Measurements from ENCODE around the gene FABP3. TPM values are rescaled to one million over a fixed set of nuclear protein-coding genes. Genes with fewer than 3 reads are reported as not detected.

The FABP3 gene
- total RNA-seq, 1 donor from 2014 or later = 0.74 TPM

- Mint-ChIP-seq H3K36me3 (ENCODE audit: insufficient read depth) (peaks cover 15% of the 10 kb centered on the region), H3K4me3 (ENCODE audit: low read depth) (no peak overlapping the region), H3K27ac (no peak overlapping the region), H3K4me1 (ENCODE audit: low read depth) (peaks cover 8% of the 10 kb centered on the region), H3K27me3 (no peaks in the 10 kb centered on the region), H3K9me3 (ENCODE audit: low read depth) (no peaks in the 10 kb centered on the region)
- DNase-seq (ENCODE audit: low spot score, unreplicated experiment) = no peak
- TF ChIP-seq, protein P1, sequence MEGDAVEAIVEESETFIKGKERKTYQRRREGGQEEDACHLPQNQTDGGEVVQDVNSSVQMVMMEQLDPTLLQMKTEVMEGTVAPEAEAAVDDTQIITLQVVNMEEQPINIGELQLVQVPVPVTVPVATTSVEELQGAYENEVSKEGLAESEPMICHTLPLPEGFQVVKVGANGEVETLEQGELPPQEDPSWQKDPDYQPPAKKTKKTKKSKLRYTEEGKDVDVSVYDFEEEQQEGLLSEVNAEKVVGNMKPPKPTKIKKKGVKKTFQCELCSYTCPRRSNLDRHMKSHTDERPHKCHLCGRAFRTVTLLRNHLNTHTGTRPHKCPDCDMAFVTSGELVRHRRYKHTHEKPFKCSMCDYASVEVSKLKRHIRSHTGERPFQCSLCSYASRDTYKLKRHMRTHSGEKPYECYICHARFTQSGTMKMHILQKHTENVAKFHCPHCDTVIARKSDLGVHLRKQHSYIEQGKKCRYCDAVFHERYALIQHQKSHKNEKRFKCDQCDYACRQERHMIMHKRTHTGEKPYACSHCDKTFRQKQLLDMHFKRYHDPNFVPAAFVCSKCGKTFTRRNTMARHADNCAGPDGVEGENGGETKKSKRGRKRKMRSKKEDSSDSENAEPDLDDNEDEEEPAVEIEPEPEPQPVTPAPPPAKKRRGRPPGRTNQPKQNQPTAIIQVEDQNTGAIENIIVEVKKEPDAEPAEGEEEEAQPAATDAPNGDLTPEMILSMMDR (IDR thresholded peaks at IDR 0.05; ENCODE audit: unreplicated experiment) = no peak
Measured at GRCh38 chr1:31315902-31316301, 57.0 kb downstream of the FABP3 start.

Other genes with a start within 250 kb of the FABP3 start
- gene NKAIN1, start 133.2 kb downstream of the FABP3 start, total RNA-seq = 15.5 and 16.1 TPM in 2 replicates
- 72.0 and 75.2 TPM in 2 replicates for gene SNRNP40, start 76.3 kb downstream of the FABP3 start, total RNA-seq
- gene ZCCHC17, start 76.0 kb downstream of the FABP3 start, total RNA-seq = 31.3 and 34.0 TPM in 2 replicates
- 58.8 and 65.7 TPM in 2 replicates for gene SERINC2, start 40.1 kb upstream of the FABP3 start, total RNA-seq
- 2.6 and 4.4 TPM in 2 replicates for gene TINAGL1, start 203.4 kb upstream of the FABP3 start, total RNA-seq
- not detected in 2 replicates for gene HCRTR1, start 244.6 kb upstream of the FABP3 start, total RNA-seq

All from progenitor cell of endocrine pancreas (in vitro differentiated cells).